HEK293 (cell line): Measurements from ENCODE around the gene C19orf25.

ENCODE experiments used
- EGR2 ChIP-seq: fragments of 450-650 bp; formaldehyde crosslinking; IDR thresholded peaks from 2 replicates; pipeline ENCODE4 v1.5.1; 2016; ENCODE audit warnings: low read depth, missing biosample characterization, missing genetic modification characterization
- GLIS2 ChIP-seq: fragments of 450-650 bp; formaldehyde crosslinking; IDR thresholded peaks from 2 replicates; pipeline ENCODE4 v1.5.1; 2016; ENCODE audit warnings: missing biosample characterization, missing genetic modification characterization
- KLF16 ChIP-seq: fragments of 450-650 bp; formaldehyde crosslinking; IDR thresholded peaks from 2 replicates; pipeline ENCODE4 v1.5.1; 2017; ENCODE audit warnings: missing biosample characterization, missing genetic modification characterization
- OSR2 ChIP-seq: fragments of 450-650 bp; formaldehyde crosslinking; IDR thresholded peaks from 2 replicates; pipeline ENCODE4 v1.5.1; 2016; ENCODE audit warnings: missing biosample characterization, missing genetic modification characterization
- PRDM1 ChIP-seq: fragments of 450-650 bp; formaldehyde crosslinking; IDR thresholded peaks from 2 replicates; pipeline ENCODE4; 2016; ENCODE audit warnings: missing biosample characterization, missing genetic modification characterization
- SP3 ChIP-seq: fragments of 450-650 bp; formaldehyde crosslinking; IDR thresholded peaks from 2 replicates; pipeline ENCODE4 v1.5.1; 2016; ENCODE audit warnings: missing biosample characterization, missing genetic modification characterization
- SP7 ChIP-seq: fragments of 450-650 bp; formaldehyde crosslinking; IDR thresholded peaks from 2 replicates; pipeline ENCODE4 v1.5.1; 2016; ENCODE audit warnings: missing biosample characterization, missing genetic modification characterization
- TRIM28 ChIP-seq: IDR thresholded peaks from 2 replicates; pipeline ENCODE4 v1.6.1; 2011; ENCODE audit warnings: low read length, control low read depth, borderline replicate concordance
- YY2 ChIP-seq: fragments of 450-650 bp; formaldehyde crosslinking; IDR thresholded peaks from 2 replicates; pipeline ENCODE4 v1.5.1; 2016; ENCODE audit warnings: missing biosample characterization, missing genetic modification characterization
- ZBTB20 ChIP-seq: fragments of 450-650 bp; formaldehyde crosslinking; IDR thresholded peaks from 2 replicates; pipeline ENCODE4 v1.5.1; 2016; ENCODE audit warnings: missing biosample characterization, missing genetic modification characterization
- ZNF112 ChIP-seq: fragments of 450-650 bp; formaldehyde crosslinking; IDR thresholded peaks from 2 replicates; pipeline ENCODE4 v1.5.0; 2017; ENCODE audit warnings: missing biosample characterization, missing genetic modification characterization
- ZNF132 ChIP-seq: fragments of 450-650 bp; formaldehyde crosslinking; IDR thresholded peaks from 2 replicates; pipeline ENCODE4 v1.5.1; 2017; ENCODE audit warnings: missing biosample characterization, missing genetic modification characterization, borderline replicate concordance
- ZNF146 ChIP-seq: fragments of 450-650 bp; formaldehyde crosslinking; IDR thresholded peaks from 2 replicates; pipeline ENCODE4 v1.5.1; 2016; ENCODE audit warnings: missing biosample characterization, missing genetic modification characterization
- ZNF169 ChIP-seq: fragments of 450-650 bp; formaldehyde crosslinking; IDR thresholded peaks from 2 replicates; pipeline ENCODE4 v1.5.1; 2016; ENCODE audit warnings: missing biosample characterization, missing genetic modification characterization
- ZNF19 ChIP-seq: fragments of 450-650 bp; formaldehyde crosslinking; IDR thresholded peaks from 2 replicates; pipeline ENCODE4; 2016; ENCODE audit warnings: missing biosample characterization, missing genetic modification characterization, low read depth
- ZNF211 ChIP-seq: fragments of 450-650 bp; formaldehyde crosslinking; IDR thresholded peaks from 2 replicates; pipeline ENCODE4 v1.5.1; 2016; ENCODE audit warnings: low read depth, missing biosample characterization, missing genetic modification characterization
- ZNF23 ChIP-seq: fragments of 450-650 bp; formaldehyde crosslinking; IDR thresholded peaks from 2 replicates; pipeline ENCODE4 v1.5.1; 2016; ENCODE audit warnings: missing biosample characterization, missing genetic modification characterization, borderline replicate concordance
- ZNF274 ChIP-seq, 2 experiments: fragments of 200-500 bp in 1 of 2; fragments of 450-650 bp in 1 of 2; sonication (Bioruptor generic) in 1 of 2; formaldehyde crosslinking in 1 of 2; IDR thresholded peaks; 2 replicates each; pipeline versions ENCODE4 v1.5.1 to v1.6.1; 2014 to 2016; ENCODE audit warnings: borderline replicate concordance in 1 of 2, inconsistent platforms in 1 of 2, low read length in 1 of 2, missing biosample characterization in 1 of 2, missing genetic modification characterization in 1 of 2
- ZNF37A ChIP-seq: fragments of 450-650 bp; IDR thresholded peaks from 2 replicates; pipeline ENCODE4 v1.5.1; 2018; ENCODE audit warnings: missing biosample characterization, missing genetic modification characterization
- ZNF394 ChIP-seq: fragments of 450-650 bp; formaldehyde crosslinking; IDR thresholded peaks from 2 replicates; pipeline ENCODE4 v1.5.1; 2016; ENCODE audit warnings: missing biosample characterization, missing genetic modification characterization, mild to moderate bottlenecking, moderate library complexity, borderline replicate concordance
- ZNF416 ChIP-seq: fragments of 450-650 bp; formaldehyde crosslinking; IDR thresholded peaks from 2 replicates; pipeline ENCODE4 v1.5.1; 2016; ENCODE audit warnings: missing biosample characterization, missing genetic modification characterization
- ZNF501 ChIP-seq: fragments of 450-650 bp; formaldehyde crosslinking; IDR thresholded peaks from 2 replicates; pipeline ENCODE4 v1.5.1; 2016; ENCODE audit warnings: missing biosample characterization, missing genetic modification characterization
- ZNF596 ChIP-seq: fragments of 450-650 bp; IDR thresholded peaks from 2 replicates; pipeline ENCODE4 v1.5.0; 2018; ENCODE audit warnings: missing biosample characterization, mild to moderate bottlenecking, missing genetic modification characterization, moderate library complexity
- ZNF621 ChIP-seq: fragments of 450-650 bp; formaldehyde crosslinking; IDR thresholded peaks from 2 replicates; pipeline ENCODE4 v1.5.1; 2017; ENCODE audit warnings: missing biosample characterization, missing genetic modification characterization
- ZNF707 ChIP-seq: fragments of 450-650 bp; formaldehyde crosslinking; IDR thresholded peaks from 2 replicates; pipeline ENCODE4 v1.5.1; 2016; ENCODE audit warnings: missing biosample characterization, missing genetic modification characterization
- ZNF776 ChIP-seq: fragments of 450-650 bp; formaldehyde crosslinking; IDR thresholded peaks from 2 replicates; pipeline ENCODE4 v1.5.0; 2017; ENCODE audit warnings: missing biosample characterization, missing genetic modification characterization, borderline replicate concordance
- TF ChIP-seq, protein P1 (sequence below): fragments of 450-650 bp; formaldehyde crosslinking; IDR thresholded peaks from 2 replicates; pipeline ENCODE4 v1.5.1; 2016; ENCODE audit warnings: missing biosample characterization, missing genetic modification characterization
- TF ChIP-seq, protein P2 (sequence below): sonication (generic); formaldehyde crosslinking; IDR thresholded peaks from 2 replicates; pipeline ENCODE4 v1.8.1; 2022; ENCODE audit warnings: mild to moderate bottlenecking, moderate library complexity, missing genetic modification reagents
- TF ChIP-seq, protein P3 (sequence below): fragments of 450-650 bp; formaldehyde crosslinking; IDR thresholded peaks from 2 replicates; pipeline ENCODE4 v1.5.1; 2016; ENCODE audit warnings: missing biosample characterization, missing genetic modification characterization, low read depth
- TF ChIP-seq, protein P4 (sequence below): fragments of 450-650 bp; IDR thresholded peaks from 2 replicates; pipeline ENCODE4 v1.5.1; 2018; ENCODE audit warnings: missing biosample characterization, mild to moderate bottlenecking, missing genetic modification characterization
- TF ChIP-seq, protein P5 (sequence below): fragments of 450-650 bp; formaldehyde crosslinking; IDR thresholded peaks from 2 replicates; pipeline ENCODE4 v1.5.1; 2016; ENCODE audit warnings: missing biosample characterization, missing genetic modification characterization

Gene C19orf25

DNA sequence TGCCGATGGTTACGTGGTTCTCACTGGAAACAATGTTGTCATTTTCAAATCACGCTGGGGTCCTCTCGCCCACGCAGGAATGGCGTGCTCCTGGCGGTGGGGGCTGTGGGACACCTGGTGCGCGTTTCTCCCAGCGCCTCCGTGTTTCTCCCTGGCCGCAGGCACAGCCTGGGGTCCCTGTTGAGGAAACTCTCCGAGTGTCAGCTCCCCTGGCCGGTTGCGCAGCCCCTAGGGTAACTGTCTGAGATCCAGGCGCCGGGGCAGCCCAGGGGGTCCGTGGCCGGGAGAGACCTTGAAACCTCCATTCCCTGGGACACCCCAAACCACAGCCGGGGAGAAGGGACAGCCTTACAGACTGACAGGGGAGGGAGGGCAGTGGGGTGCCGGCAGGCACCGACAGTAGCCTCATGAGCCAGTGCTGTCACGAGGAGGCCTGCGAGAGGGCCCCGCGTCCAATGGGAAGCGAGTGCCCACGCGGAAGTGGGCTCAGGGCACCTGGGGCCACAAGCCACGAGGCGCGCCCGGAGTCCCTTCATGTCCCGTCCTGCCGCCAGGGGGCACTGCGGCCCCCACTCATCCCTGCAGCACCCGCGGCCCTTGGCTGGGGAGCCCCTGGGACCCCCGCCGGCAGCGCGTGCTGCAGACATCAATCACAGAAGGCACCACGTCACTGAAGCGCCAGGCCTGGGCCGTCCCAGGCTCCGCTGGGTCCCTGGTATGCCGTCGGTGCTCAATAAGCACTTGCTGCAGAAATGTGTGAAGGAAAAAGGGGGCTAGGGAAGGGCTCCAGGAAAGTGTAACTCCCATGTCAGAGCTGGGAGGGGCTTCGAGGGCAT lies 24.3 kb upstream of the C19orf25 start (continued):
- TF ChIP-seq PRDM1 (tag by site-specific recombination) (no peak), ZNF274 (IDR thresholded peaks at IDR 0.05; ENCODE audit: low read length) (no peak), ZNF274 (tag by site-specific recombination; IDR thresholded peaks at IDR 0.05; ENCODE audit: borderline replicate concordance) (no peak), ZNF132 (tag by site-specific recombination) (no peak), ZNF169 (tag by site-specific recombination) (no peak), ZNF501 (no peak), SP7 (peak; percentile 62), ZNF37A (tag by site-specific recombination) (no peak), ZBTB20 (tag by site-specific recombination) (peak; percentile 60), EGR2 (peak; percentile 43), SP3 (tag by site-specific recombination) (no peak), ZNF146 (no peak), ZNF707 (no peak), YY2 (tag by site-specific recombination) (no peak), TRIM28 (no peak), ZNF19 (tag by site-specific recombination) (no peak), ZNF596 (tag by site-specific recombination) (no peak), ZNF776 (tag by site-specific recombination) (no peak), ZNF621 (no peak), OSR2 (no peak), ZNF112 (tag by site-specific recombination) (no peak), ZNF394 (tag by site-specific recombination) (peak; percentile 56; the same call in 1 of the 2 replicates), ZNF416 (no peak), KLF16 (tag by site-specific recombination) (peak; percentile 78), ZNF23 (tag by site-specific recombination) (no peak), ZNF211 (tag by site-specific recombination) (no peak), GLIS2 (tag by site-specific recombination) (peak; percentile 87)
- TF ChIP-seq, protein P1, sequence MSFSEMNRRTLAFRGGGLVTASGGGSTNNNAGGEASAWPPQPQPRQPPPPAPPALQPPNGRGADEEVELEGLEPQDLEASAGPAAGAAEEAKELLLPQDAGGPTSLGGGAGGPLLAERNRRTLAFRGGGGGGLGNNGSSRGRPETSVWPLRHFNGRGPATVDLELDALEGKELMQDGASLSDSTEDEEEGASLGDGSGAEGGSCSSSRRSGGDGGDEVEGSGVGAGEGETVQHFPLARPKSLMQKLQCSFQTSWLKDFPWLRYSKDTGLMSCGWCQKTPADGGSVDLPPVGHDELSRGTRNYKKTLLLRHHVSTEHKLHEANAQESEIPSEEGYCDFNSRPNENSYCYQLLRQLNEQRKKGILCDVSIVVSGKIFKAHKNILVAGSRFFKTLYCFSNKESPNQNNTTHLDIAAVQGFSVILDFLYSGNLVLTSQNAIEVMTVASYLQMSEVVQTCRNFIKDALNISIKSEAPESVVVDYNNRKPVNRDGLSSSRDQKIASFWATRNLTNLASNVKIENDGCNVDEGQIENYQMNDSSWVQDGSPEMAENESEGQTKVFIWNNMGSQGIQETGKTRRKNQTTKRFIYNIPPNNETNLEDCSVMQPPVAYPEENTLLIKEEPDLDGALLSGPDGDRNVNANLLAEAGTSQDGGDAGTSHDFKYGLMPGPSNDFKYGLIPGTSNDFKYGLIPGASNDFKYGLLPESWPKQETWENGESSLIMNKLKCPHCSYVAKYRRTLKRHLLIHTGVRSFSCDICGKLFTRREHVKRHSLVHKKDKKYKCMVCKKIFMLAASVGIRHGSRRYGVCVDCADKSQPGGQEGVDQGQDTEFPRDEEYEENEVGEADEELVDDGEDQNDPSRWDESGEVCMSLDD: peak; percentile 94
- TF ChIP-seq, protein P2, sequence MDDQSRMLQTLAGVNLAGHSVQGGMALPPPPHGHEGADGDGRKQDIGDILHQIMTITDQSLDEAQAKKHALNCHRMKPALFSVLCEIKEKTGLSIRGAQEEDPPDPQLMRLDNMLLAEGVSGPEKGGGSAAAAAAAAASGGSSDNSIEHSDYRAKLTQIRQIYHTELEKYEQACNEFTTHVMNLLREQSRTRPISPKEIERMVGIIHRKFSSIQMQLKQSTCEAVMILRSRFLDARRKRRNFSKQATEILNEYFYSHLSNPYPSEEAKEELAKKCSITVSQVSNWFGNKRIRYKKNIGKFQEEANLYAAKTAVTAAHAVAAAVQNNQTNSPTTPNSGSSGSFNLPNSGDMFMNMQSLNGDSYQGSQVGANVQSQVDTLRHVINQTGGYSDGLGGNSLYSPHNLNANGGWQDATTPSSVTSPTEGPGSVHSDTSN (CRISPR knock-in tag): no peak
- TF ChIP-seq, protein P3, sequence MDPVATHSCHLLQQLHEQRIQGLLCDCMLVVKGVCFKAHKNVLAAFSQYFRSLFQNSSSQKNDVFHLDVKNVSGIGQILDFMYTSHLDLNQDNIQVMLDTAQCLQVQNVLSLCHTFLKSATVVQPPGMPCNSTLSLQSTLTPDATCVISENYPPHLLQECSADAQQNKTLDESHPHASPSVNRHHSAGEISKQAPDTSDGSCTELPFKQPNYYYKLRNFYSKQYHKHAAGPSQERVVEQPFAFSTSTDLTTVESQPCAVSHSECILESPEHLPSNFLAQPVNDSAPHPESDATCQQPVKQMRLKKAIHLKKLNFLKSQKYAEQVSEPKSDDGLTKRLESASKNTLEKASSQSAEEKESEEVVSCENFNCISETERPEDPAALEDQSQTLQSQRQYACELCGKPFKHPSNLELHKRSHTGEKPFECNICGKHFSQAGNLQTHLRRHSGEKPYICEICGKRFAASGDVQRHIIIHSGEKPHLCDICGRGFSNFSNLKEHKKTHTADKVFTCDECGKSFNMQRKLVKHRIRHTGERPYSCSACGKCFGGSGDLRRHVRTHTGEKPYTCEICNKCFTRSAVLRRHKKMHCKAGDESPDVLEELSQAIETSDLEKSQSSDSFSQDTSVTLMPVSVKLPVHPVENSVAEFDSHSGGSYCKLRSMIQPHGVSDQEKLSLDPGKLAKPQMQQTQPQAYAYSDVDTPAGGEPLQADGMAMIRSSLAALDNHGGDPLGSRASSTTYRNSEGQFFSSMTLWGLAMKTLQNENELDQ: no peak
- TF ChIP-seq, protein P4, sequence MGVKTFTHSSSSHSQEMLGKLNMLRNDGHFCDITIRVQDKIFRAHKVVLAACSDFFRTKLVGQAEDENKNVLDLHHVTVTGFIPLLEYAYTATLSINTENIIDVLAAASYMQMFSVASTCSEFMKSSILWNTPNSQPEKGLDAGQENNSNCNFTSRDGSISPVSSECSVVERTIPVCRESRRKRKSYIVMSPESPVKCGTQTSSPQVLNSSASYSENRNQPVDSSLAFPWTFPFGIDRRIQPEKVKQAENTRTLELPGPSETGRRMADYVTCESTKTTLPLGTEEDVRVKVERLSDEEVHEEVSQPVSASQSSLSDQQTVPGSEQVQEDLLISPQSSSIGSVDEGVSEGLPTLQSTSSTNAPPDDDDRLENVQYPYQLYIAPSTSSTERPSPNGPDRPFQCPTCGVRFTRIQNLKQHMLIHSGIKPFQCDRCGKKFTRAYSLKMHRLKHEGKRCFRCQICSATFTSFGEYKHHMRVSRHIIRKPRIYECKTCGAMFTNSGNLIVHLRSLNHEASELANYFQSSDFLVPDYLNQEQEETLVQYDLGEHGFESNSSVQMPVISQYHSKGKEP (tag by site-specific recombination): peak; percentile 65; the same call in 1 of the 2 replicates
- TF ChIP-seq, protein P5, sequence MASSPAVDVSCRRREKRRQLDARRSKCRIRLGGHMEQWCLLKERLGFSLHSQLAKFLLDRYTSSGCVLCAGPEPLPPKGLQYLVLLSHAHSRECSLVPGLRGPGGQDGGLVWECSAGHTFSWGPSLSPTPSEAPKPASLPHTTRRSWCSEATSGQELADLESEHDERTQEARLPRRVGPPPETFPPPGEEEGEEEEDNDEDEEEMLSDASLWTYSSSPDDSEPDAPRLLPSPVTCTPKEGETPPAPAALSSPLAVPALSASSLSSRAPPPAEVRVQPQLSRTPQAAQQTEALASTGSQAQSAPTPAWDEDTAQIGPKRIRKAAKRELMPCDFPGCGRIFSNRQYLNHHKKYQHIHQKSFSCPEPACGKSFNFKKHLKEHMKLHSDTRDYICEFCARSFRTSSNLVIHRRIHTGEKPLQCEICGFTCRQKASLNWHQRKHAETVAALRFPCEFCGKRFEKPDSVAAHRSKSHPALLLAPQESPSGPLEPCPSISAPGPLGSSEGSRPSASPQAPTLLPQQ: peak; percentile 90; the same call in 1 of the 2 replicates
